Heart right ventricle (tissue), 16 donors: ENCODE results near the gene TMEM164. TPM values are rescaled to one million over a fixed set of nuclear protein-coding genes. Genes with fewer than 3 reads are reported as not detected.

Experiments used
- ATAC-seq, 8 donors: fragments of 200-7000 bp; cut with Tn5 transposase; one replicate each; pipeline ENCODE4 v1.9.1; 2020; ENCODE audit warnings: mild to moderate bottlenecking in 8 of 8, moderate library complexity in 8 of 8, moderate number of reproducible peaks in 1 of 8
- DNase-seq, 2 donors: peaks; one replicate each; pipeline ENCODE4 v3.0.0-alpha.2; 2020
- H3K27ac ChIP-seq, 10 donors: fragments of 200-600 bp; sonication (generic) in 2 of 10; one replicate each; pipeline versions ENCODE4 v1.5.0 to v1.8.0; 2020 to 2022; ENCODE audit warnings: mild to moderate bottlenecking in 3 of 10
- H3K27me3 ChIP-seq, 7 donors: fragments of 200-600 bp; one replicate each; pipeline ENCODE4 v1.8.0; 2021 to 2022; ENCODE audit warnings: mild to moderate bottlenecking in 2 of 7
- H3K36me3 ChIP-seq, 9 donors: fragments of 200-600 bp; sonication (generic) in 1 of 9; one replicate each; pipeline versions ENCODE4 v1.5.0 to v1.8.0; 2020 to 2022; ENCODE audit warnings: mild to moderate bottlenecking in 2 of 9
- H3K4me1 ChIP-seq, 9 donors: fragments of 200-600 bp; sonication (generic) in 1 of 9; one replicate each; pipeline versions ENCODE4 v1.5.0 to v1.8.0; 2020 to 2022; ENCODE audit warnings: mild to moderate bottlenecking in 4 of 9
- H3K4me3 ChIP-seq, 10 donors: fragments of 200-600 bp; sonication (generic) in 2 of 10; one replicate each; pipeline versions ENCODE4 v1.5.0 to v1.8.0; 2020 to 2022; ENCODE audit warnings: mild to moderate bottlenecking in 7 of 10, moderate library complexity in 2 of 10
- H3K9me3 ChIP-seq, 11 donors: fragments of 200-600 bp in 10 of 11; sonication (generic) in 2 of 11; one replicate each; pipeline versions ENCODE4 v1.5.0 to v1.8.0; 2013 to 2022; ENCODE audit warnings: mild to moderate bottlenecking in 2 of 11, control low read depth in 1 of 11, moderate library complexity in 1 of 11
- WGBS, 2 donors: extraction: QIAGEN DNeasy Blood & Tissue Kit; methylation state at CpG; one replicate each; pipeline ENCODE4 v1.1.7; 2013; ENCODE audit warnings: inconsistent platforms in 1 of 2; 5-methylcytosine and 5-hydroxymethylcytosine counted together
- intact Hi-C, 10 donors: fragments of 100-400 bp; cut with DNase I; formaldehyde crosslinking; loops; one replicate each; pipeline versions ENCODE4 v1.11.1 to v1.14.2; 2022
- polyA plus RNA-seq, 2 donors: library from polyadenylated mRNA; stranded (reverse); fragments of 200-250 nt; gene quantifications; one replicate each; pipeline ENCODE4 v1.2.3, GENCODE V29; 2013
- total RNA-seq, 10 donors: library from RNA; stranded (reverse); fragmentation: NEBNext Ultra II Directional in 3 of 10; extraction: Animal tissue kit (Norgen Biotek cat#: 25700) in 3 of 10; gene quantifications; one replicate each; pipeline versions ENCODE4 v1.2.1 to v1.2.4, GENCODE V29; 2021 to 2023
- TF ChIP-seq, protein P1 (sequence below), 9 donors: fragments of 200-600 bp; sonication (generic) in 2 of 9; IDR thresholded peaks; one replicate each; pipeline versions ENCODE4 v1.5.0 to v1.8.0; 2021 to 2022; ENCODE audit warnings: antibody characterized with exemption in 9 of 9, mild to moderate bottlenecking in 5 of 9, moderate library complexity in 1 of 9
- donor health status: Arrhythmogenic right ventricular cardiomyopathy.
- donor health status: ischemic (EF 13 %, LVEDD 7.1; RV severe dilation, severe dysfunction).
- donor health status: healthy with polysubstance abuse.
- donor health status: DM: no; HTN: yes; CAD: no.
- donor health status: DM: no; HTN: no; CAD: no.
- donor health status: ischemic (EF 25% LVEDD 6.9; RV normal size, moderate dysfunction).
- donor health status: ischemic (EF 25% LVEDD 5.7; RV mildly dilated, moderate dysfunction).
- donor health status: healthy.
- donor health status: DM: yes; HTN: yes; CAD: no.
- donor health status: Ischemic cardiomyopathy.
- donor health status: ischemic (EF 35%, LVEDD 5.7; RV mildly dilated, moderate dysfunction).
- donor health status: nonischemic (EF 11% LVEDD 7.7; RV severe dilation, severe dysfunction).
- donor health status: DM: yes; HTN: yes; CAD: no.
- donor health status: PGD.
- donor health status: ischemic (EF 29% LVEDD 5.4; RV normal size, mild dysfunction).
- donor health status: nonischemic (EF 23%, LVEDD 6.1; RV moderate dilation, normal function).

TMEM164 gene
- total and polyA plus RNA-seq, 12 donors: 9.7 to 60.6 (median 48.1) TPM

DNA sequence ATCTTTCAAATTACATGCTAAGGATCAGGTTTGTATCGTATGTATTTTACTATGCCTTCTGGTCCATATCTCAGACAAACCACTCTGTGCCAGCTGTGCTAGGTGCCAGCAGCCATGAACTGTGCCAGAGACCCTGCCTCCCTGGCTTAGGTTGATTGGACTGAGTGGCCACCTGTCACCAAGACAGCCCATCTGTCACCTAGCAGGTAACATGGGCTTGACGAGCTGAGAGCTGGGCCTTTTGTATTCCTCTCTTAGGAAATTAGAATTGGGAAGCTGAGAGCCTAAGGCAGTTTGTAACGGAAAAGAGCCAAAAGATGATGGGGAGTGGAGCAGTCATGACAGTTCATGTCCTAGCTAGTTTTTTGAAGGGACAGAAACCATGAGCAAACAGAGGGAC lies 42.5 kb downstream of the TMEM164 start:
- TF ChIP-seq, protein P1, sequence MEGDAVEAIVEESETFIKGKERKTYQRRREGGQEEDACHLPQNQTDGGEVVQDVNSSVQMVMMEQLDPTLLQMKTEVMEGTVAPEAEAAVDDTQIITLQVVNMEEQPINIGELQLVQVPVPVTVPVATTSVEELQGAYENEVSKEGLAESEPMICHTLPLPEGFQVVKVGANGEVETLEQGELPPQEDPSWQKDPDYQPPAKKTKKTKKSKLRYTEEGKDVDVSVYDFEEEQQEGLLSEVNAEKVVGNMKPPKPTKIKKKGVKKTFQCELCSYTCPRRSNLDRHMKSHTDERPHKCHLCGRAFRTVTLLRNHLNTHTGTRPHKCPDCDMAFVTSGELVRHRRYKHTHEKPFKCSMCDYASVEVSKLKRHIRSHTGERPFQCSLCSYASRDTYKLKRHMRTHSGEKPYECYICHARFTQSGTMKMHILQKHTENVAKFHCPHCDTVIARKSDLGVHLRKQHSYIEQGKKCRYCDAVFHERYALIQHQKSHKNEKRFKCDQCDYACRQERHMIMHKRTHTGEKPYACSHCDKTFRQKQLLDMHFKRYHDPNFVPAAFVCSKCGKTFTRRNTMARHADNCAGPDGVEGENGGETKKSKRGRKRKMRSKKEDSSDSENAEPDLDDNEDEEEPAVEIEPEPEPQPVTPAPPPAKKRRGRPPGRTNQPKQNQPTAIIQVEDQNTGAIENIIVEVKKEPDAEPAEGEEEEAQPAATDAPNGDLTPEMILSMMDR (IDR thresholded peaks at IDR 0.05): no peak
- H3K27me3 ChIP-seq: peaks cover 0 to 4% (median 0%) of the 10 kb centered on the region in 7 donors
- no peak overlapping the region for H3K4me3 ChIP-seq
- ATAC-seq (peak in 7 of 8 donors; percentile 4 to 43 (median 17)), DNase-seq (peak in 1 of 2 donors; percentile 11)
- H3K27ac ChIP-seq: peak overlapping the region in 8 of 10 donors; percentile 17 to 81 (median 65)
- peaks cover 0 to 39% (median 10%) of the 10 kb centered on the region in 9 donors for H3K4me1 ChIP-seq
- no peaks in the 10 kb centered on the region for H3K9me3 ChIP-seq
- intact Hi-C loops: loop anchor here in 4 of 10 donors (10.0 kb wide), 2 partner anchors 99 to 131 kb away; no protein-coding TSS in a partner anchor
- 47 to 53% methylated on average over 3 of the region's 3 CpGs for WGBS, 2 donors
- H3K36me3 ChIP-seq: no peaks in the 10 kb centered on the region

DNA sequence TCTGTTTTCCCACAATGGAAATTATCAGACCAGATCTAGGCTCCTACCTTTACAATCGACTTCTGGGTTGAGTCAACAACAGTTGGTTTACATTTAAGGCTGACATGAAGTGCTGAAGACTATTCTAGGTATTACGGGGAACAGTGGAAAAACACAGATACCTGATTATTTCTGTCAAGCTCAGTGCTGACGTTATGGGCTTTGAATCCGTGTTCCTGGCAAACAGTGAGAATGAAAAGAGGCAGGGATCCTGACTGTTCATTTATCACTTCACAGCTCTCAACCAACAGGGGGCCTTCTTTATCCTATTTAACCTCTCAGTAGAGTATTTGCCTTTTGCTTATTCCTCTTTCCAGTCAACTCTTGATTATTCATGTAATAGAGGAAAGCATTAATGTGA lies 43.1 kb downstream of the TMEM164 start:
- H3K4me1 ChIP-seq: peaks cover 0 to 39% (median 10%) of the 10 kb centered on the region in 9 donors
- TF ChIP-seq, protein P1 (IDR thresholded peaks at IDR 0.05): peak in 3 of 9 donors; percentile 13 to 31 (median 18)
- DNase-seq: no peak
- H3K27ac ChIP-seq: peak overlapping the region in 6 of 10 donors; percentile 61 to 81 (median 70)
- H3K36me3 ChIP-seq: no peaks in the 10 kb centered on the region
- peaks cover 0 to 5% (median 0%) of the 10 kb centered on the region in 7 donors for H3K27me3 ChIP-seq
- ATAC-seq: peak; percentile 26 to 79 (median 58)
- peak overlapping the region in 1 of 10 donors; percentile 21 for H3K4me3 ChIP-seq
- 45 to 56% methylated on average over 4 of the region's 4 CpGs for WGBS, 2 donors
- no peaks in the 10 kb centered on the region for H3K9me3 ChIP-seq
- intact Hi-C loops: loop anchor here in 4 of 10 donors (10.0 kb wide), 2 partner anchors 99 to 131 kb away; no protein-coding TSS in a partner anchor

DNA sequence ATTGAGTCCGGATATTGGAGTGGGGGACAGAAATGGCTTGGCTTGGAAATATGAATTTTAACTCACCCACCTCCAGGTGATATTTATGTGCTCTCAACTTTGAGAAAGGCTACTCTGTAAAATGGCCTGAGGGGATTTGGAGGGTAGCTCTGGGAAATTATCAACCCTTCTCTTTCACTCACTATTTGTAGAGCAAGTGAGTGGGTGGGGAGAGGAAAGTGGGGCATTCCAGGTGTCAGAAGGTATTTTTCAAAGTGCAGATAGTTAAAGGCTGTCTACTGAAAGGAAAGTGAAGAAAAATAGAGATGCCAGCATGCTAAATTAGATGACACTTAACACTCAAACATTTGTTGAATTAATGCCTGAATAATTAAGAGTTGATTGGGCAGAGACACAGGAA lies 44.1 kb downstream of the TMEM164 start:
- H3K27ac ChIP-seq: peak overlapping the region in 6 of 10 donors; percentile 40 to 81 (median 66)
- H3K4me1 ChIP-seq: peaks cover 0 to 39% (median 10%) of the 10 kb centered on the region in 9 donors
- H3K27me3 ChIP-seq: peaks cover 0 to 6% (median 0%) of the 10 kb centered on the region in 7 donors
- TF ChIP-seq, protein P1 (IDR thresholded peaks at IDR 0.05): no peak
- no peak for ATAC-seq
- H3K9me3 ChIP-seq: no peaks in the 10 kb centered on the region
- intact Hi-C loops: loop anchor here in 4 of 10 donors (10.0 kb wide), 2 partner anchors 98 to 132 kb away; no protein-coding TSS in a partner anchor
- no peaks in the 10 kb centered on the region for H3K36me3 ChIP-seq
- WGBS, 2 donors: 90 to 91% methylated on average over 1 of the region's 1 CpG
- peak overlapping the region in 2 of 10 donors; percentile 9 to 21 for H3K4me3 ChIP-seq
- no peak for DNase-seq

DNA sequence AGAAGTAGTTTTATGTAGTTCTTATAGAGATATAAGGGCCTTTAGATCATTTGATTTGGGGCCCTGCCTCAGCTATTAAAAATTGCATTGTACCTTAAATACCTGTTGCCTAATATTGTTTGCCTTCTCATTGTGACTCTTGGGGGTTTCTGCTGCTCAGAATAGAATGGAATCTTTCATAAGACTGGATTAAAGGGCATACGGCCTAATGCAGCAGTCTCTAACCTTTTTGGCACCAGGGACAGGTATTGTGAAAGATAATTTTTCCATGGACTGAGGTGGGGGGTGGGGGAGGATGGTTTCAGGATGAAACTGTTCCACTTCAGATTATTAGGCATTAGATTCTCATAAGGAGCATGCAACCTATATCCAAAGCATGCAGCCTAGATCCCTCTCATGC lies 46.2 kb downstream of the TMEM164 start:
- no peaks in the 10 kb centered on the region for H3K9me3 ChIP-seq
- peaks cover 0 to 6% (median 0%) of the 10 kb centered on the region in 7 donors for H3K27me3 ChIP-seq
- intact Hi-C loops: loop anchor here in 4 of 10 donors (10.0 kb wide), 2 partner anchors 96 to 134 kb away; no protein-coding TSS in a partner anchor
- peak overlapping the region in 4 of 10 donors; percentile 31 to 69 (median 54) for H3K27ac ChIP-seq
- no peak overlapping the region for H3K4me3 ChIP-seq
- H3K36me3 ChIP-seq: peaks cover 0 to 1% (median 0%) of the 10 kb centered on the region in 9 donors
- ATAC-seq (peak in 1 of 8 donors; percentile 9), DNase-seq (no peak)
- peaks cover 0 to 18% (median 0%) of the 10 kb centered on the region in 9 donors for H3K4me1 ChIP-seq
- WGBS, 2 donors: 36 to 40% methylated on average over 1 of the region's 1 CpG
- TF ChIP-seq, protein P1 (IDR thresholded peaks at IDR 0.05): no peak
